ENCODE results near the gene CD300LB.

- no peak for TF ChIP-seq POLR2A (IDR thresholded peaks at IDR 0.05)
- no peak for TF ChIP-seq POLR2AphosphoS5 (IDR thresholded peaks at IDR 0.05)
- TF ChIP-seq CTCF (IDR thresholded peaks at IDR 0.05 in 8 of 11, conservative IDR thresholded peaks at IDR 0.05 in 3 of 11): no peak
Measured at GRCh38 chr17:74527081-74527480, 4.2 kb downstream of the CD300LB start.

All from spleen (tissue), 7 donors.